NCI-H2171 (cell line): ENCODE measurements around the gene ZBTB38.

Experiments
- DNase-seq: peaks from one replicate; lab custom pipeline; 2025; lab: John Stamatoyannopoulos, UW

Gene ZBTB38

DNA sequence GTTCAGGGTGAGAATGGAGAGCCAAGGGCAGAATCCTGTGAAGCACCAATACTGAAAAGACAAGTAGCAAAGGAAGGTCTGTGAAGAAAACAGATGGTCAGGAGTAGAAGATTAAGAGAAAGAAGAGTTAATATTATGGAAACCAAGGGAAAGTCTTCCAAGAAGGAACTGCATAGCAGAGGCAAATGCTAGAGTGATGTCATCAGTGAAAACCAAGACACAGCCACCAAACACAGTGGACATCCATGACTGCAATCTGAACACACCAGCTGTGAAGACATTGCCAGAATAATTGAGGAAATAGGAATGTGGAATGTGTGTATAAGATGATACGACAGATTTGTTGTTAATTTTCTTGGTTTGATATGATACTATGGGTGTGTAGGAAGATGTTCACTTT lies 26.8 kb upstream of the ZBTB38 start:
- DNase-seq = no peak

DNA sequence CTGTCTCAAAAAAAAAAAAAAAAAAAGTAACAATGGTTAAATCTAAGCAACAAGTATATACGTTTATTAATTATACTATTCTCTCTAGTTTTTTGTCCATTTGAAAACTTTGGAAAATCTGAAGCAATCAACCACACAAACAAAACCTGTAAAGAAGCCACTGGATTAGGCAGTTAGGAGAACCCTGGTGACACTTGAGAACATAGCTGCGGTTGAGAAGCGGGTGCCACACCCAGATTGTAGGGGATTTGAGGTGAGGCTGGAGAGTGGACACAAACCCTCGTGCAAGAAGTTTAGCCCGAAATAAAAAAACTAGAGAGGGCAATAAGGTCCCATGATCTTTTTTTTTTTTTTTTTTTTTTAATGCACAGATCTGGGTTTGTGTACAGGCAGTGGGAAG lies 25.9 kb upstream of the ZBTB38 start:
- DNase-seq = no peak

DNA sequence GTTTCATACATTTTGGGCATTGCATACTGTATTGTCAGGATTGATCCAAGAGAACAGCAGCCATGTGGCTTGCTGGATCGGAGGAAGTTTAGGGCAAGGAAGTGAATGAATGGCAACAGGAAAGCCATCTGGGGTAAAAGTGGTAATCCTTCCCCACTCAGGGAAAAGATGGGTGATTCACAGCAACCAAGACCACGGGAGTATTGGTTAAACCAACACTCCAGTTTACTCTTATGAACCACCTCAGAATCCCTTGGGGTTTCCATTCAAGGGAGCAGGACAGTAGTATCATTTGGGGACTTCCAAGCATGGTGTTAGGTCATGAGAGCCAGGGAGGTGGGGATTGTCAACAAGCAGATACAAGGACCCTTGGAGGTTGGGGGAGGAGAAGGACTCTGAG lies 25.2 kb upstream of the ZBTB38 start:
- DNase-seq = no peak

DNA sequence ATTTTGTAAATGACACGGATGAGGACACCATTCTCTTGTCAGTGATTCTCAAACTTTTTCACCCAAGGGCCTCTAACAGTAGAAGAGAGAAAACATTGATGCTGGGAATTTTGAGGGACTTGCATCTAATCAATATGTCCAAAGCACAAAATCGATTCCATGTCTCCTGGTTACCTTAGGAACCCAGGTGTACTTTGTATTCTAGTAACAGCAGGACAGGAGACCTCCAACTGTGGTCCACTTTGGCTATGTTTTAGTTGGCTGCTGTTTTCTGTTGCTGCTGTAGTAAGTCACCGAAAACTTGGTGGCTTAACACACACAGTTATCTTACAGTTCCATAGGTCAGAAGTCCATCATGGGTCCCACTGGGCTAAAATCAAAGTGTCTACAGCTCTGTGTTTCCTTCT lies 24.4 kb upstream of the ZBTB38 start:
- DNase-seq = no peak

GRCh38 chr3:141345528-141345927 lies 22.8 kb upstream of the ZBTB38 start:
- DNase-seq = no peak

DNA sequence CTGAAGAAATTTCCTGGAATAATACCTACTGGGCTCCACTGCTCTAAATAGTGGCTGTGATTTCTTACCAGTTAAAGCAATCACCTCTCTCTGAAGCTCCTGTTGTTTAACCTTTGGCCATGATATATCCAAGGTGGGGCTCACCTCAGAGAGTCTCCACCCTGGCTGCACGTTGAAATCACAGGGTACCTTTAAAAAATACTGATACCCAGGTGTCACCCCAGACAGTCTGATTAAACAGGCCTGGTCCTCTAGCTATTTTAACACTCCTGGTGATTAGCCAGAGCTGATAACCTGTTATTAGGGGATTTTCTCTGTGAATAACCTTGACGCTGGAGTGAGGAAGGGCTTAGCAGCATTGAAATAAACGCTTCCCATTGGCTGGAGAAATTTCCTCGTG lies 22.3 kb upstream of the ZBTB38 start:
- no peak for DNase-seq

DNA sequence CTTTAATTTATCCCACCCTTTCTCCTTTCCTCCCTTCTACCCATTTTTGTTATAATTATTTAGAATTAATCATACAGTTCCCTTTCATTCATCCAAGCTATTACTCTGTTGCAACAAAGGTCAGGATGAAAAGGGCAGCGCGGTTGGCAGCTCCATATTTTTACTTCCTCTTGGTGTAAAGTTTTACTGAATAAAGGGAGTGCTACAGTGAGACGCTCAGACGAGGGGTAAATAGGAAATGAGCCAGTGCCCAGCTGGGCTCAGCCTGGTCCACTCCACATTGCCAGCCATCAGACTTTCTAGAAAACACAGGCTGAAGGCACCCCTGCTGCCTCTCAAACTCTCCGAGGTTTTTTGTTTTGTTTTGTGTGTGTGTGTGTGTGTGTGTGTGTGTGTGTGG lies 21.9 kb upstream of the ZBTB38 start:
- no peak for DNase-seq

DNA sequence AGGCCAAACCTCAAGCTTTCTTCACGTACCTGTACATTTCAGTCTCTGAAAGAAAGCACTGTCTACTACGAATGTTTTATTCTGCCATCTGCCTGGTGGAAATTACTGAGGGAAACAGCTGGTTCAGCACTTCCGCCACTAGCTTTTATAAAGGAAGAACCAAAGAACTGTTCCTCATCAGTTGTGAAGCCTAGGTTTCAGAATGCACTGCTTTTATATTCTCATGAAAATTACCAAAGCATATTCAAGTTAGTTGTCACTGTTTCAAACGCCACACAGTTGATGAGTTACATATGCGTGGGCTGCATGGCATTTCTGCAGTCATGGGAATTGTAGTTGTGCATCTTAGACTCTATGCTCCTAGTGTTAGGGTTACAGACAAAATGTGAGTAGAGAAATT lies 21.5 kb upstream of the ZBTB38 start:
- DNase-seq = no peak

DNA sequence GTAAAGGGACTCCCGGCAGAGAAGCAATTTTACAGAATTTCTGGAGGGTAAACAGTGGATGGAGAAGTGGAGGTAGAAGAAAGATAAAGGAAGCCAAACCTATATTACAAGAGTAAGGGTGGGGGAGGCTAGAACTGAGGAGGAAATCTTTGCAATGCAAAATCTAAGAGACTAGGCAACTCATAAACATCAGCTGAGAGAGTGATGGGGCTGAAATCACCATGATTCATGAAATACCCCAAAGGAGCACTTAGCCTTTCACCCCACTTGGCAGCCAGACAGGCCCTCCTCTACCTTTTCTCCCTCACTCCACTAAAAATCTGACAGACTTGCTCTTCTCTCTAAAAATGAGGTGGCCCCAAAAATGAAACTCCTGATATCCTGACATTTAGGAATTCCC lies 19.5 kb upstream of the ZBTB38 start:
- DNase-seq = no peak

GRCh38 chr3:141349711-141350110 lies 18.6 kb upstream of the ZBTB38 start:
- DNase-seq = no peak

DNA sequence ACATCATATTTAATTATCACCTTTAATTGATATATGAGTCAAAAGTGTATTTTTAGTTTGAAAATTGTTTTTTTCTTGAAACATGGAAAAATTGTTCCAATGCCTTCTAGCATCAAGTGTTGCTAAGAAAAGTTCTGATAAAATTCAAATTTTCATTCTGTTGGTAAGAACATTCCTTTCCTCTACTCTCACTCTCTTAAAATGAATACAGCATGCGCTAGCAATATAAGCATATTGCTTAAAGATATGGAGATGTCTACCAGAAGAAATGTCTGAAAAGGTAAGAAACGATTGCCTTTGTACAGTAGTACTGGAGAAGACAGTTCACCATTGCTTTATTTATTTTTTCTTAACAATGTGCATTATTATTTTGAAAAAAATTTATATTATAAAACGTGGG lies 17.6 kb upstream of the ZBTB38 start:
- DNase-seq = no peak

- no peak for DNase-seq
Measured at GRCh38 chr3:141352262-141352984, 15.9 kb upstream of the ZBTB38 start.

GRCh38 chr3:141353652-141354495 lies 14.4 kb upstream of the ZBTB38 start:
- DNase-seq = no peak

DNA sequence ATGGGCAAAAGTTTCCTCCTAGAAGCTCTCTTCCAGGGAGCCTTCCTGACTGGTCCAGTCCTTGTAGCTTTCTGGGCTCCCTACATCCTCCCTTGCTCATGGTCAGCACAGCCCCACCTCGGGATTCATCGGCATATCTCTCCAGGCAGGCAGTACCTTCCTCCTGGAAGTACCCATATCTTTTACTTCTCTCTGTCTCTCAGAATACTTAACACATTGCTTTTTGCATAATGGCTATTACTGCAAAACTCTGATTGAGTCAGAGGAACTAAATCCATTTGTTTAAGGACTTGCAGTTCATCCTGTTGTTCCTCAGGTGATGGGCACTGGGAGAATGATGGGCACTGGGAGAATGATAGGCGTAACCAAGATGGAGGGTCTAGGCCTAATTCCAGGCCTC lies 13.8 kb upstream of the ZBTB38 start:
- no peak for DNase-seq

DNA sequence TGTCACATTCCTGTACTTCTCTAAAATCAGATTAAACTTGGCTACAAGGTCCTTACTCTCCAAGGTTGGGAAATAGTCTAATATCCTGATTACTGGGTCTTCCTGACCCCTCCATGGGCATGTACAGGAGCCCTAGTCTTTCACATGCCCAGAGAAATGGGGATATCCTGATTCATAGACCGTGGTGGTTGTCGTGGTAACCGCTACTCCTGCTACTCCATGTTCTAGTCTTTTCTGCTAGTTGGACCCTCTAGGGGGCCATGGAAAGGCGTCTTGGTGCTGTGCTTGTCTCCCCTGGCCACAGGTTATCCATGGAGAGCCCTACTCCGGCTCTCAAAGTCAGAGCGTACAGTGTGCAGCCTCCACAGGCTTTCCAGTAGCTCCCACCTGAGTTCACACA lies 13.1 kb upstream of the ZBTB38 start:
- no peak for DNase-seq

DNA sequence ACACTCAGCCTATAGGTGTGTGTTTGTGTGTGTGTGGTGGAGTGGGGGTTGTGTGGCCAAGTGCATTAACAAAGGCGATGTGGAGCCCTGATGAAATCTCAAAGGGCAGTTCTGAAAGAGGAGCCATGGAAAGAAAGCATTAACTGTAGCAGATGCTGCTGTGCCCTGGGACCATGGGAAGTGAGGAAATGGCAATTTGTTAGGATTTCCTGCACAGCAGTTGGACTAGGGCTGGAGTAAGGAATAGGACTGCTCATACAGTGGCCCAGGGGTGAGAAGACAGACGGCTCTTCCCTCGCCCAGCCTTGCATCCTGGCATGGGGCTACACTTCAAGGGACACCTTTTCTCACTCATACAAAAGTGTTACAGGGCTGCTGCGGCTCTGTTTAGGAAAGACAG lies 12.3 kb upstream of the ZBTB38 start:
- DNase-seq = no peak

DNA sequence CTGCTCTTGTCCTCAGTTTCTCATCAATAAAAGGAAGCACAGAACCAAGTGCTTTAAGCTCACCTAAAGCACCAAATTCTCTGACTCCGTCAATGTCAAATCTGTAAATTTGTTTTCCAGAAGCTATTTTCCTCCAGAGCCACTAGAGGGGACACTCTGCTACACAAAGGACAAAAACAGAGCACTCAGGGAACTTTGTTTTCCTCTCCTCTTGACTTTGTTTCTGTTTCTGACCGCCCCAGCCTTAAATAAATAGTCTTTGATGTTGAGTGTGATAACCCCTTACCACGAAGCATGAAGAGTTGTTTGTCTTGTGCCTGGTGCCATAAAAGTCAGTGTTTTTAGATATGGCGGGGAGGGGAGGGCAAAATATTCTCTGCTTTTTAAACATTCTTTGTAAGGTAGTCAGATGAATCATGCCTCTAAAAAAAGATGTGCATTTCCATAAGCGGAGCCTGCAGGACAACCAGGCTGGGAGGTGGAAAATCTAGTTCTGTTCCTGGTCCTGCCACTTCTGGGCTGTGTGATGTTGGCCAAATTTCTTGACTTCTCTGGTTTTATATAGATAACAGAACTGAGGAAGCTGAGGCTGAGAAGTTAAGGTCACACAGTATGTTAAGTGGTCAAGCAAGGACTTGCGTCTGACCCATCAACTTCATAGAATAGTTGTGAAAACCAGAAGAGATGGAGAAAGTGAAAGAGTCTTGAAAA lies 7.3 kb upstream of the ZBTB38 start:
- DNase-seq = no peak

DNA sequence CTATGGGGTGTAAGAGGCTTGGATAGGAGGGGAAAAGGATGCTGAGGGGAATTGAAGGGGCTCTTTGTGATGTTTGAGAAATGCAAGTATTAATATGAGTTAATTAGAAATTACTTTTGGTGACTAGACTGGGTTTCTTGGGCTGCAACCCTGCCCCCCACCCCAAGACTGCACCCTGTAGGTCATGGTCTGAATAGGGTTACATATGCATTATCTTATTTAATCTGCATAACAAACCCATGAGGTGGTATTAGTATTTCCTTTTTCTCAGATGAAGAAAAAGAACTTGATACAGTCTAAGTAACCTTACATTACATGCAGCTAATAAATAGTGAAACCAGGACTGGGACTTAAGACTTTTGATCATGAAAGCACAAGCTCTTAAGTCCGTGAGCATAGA lies 5.6 kb upstream of the ZBTB38 start:
- no peak for DNase-seq

DNA sequence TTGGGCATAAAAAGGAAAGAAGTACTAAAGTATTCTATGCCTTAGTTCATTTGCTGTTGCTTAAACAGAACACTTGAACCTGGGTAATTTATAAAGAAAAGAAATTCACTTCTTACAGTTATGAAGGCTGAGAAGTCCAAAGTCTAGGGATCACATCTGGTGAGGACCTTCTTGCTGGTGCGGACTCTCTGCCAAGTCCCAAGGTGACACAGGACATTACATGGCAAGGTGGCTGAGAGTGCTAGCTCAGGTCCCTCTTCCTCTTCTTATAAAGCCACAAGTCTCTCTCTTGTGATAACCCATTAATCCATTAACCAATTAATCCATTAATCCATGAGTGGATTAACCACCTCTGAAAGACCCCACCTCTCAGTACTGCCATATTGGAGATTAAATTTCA lies 3.1 kb upstream of the ZBTB38 start:
- DNase-seq = no peak

DNA sequence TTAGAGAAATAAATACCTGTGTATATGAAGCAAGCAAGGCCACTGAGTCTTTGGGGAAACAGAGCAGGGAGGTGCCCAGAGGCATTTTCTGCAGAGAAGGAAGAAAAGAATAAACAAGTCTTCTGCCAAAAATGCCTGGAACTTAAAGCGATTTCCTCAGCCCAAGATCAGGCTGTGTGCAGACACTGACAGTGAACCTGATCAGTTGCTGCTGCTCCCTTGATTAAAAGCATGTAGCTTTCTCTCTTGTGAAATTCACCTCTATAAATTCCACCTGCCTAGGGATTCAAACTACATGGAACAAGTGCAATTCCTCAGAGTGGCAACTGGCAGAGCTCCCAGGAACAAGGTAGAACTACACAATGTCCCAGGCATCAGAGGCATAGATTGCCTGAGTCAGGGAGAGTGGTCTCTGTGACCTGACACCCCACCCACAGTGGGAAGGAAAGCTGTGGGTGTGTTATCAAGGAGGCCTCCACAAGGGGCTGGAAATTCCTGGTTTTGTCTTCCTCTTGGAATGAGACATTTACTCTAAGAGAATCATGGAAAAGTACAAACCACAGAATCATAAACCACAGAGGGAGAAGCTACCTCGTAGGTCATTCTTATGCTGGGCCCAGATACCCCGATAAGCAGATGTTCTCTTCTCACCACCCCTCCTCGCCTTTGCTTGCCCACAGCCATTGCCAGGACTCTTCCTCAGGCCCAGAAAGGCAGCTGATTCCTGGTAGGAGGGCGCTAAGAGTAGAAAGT lies 1.8 kb upstream of the ZBTB38 start:
- DNase-seq = no peak

DNA sequence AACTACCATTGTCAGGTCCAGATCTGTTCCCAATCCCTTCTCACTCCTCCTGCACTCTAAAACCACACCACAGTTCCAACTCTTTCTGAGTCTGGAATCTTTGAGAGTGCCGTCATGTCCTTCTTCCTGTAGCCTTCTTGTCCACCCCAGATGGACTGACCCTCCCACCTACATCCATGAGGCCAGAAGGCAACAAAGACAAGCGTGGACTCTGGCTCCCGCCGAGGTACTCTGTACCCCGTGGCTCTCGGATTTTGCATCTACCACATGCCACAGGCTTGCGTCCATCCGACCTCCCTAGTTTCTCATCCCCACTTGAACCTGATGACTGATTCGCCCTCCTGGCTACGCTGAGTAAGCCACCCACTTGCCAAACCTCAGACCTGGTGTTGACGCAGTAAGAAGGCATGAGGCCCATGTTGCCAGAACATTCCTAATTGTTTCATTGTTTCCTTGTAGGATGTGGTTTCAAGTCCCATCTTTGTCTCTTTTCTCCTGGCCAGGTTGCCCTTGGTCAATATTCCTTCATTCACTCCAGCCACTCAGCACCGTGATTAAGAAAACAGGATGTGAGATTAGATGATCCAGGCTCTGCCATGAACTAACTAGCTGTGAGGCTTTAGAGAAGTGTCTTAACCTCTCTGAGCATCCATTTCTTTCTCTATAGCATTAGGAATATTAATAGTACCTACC lies 1.1 kb upstream of the ZBTB38 start:
- no peak for DNase-seq
